Measurements from ENCODE around the gene SIPA1. TPM values are rescaled to one million over a fixed set of nuclear protein-coding genes. Genes with fewer than 3 reads are reported as not detected.

The SIPA1 gene
- total RNA-seq, 1 donor from 2014 or later: 66.5 TPM

DNA sequence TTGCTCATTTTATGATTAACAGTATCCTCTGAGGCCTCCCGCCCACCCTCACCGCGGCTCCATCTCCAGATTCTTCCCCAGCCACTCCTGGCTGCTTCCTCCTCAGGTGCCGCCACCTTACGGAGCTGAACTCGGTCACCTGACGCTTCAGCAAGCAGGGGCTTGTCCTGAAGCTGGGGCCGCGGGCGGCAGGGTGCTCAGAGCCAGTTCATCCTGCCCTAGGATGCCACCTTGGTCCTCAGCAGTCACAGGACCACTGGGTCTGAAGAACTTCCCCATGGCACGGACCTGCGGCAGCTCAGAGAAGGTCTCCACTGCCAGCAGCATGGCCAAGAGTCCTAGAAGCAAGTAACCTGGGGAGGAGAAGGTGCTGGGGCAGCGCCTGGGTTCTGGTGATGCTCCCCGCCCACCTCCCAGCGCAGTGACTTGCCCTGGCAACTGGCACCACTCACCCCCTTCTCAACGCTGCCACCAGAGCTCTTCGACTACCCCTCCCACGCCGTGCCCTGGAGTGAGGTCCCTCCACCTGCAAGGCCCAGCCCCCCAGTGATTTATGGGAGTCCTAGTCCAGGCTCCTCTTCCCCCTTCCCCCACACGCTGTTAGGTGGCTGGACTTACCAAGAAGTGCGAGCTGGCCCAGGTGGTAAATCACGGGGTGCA, 44.9 kb upstream of the SIPA1 start:
- DNase-seq (ENCODE audit: low read depth): no peak

DNA sequence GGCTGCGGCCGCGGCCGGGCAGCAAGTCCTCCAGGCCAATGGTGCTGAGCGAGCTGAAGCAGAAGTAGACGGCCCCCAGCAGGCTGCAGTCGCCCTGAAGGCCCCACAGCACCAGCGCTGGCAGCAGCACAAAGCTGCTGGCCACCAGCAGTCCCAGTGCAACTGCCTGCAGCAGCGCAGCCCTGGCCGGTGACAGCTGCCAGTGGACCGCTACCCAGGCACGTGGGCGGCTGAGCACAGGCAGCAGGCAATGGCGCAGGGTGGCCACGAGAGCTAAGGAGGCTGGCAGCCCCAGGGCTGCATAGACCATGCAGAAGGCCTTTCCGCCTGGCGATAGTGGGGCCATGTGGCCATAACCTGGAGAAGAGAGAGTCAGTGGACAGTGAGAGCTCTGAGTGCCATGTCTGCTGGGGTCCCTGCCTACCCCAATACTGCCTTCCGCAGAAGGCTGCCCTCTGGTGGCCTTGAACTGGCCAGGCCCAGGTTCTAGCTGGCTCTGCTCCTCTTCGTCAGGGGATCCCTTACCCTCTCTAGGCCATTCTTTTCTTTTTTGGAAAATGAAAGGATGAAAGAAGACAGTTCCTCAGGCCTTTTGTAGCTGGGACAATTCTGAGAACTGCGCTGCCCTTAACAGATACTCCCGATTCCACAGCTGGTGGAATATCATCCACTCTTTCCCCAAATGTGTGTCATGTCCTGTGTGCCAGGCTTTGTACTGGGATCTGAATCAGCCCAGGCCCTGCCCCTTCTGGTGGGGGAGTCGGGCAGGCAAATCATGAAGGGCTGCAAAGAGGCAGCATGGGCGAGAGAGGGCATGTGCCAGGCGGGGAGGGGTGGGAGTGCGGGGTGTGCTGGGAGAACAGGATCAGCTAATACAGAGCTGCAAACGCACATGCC, 44.1 kb upstream of the SIPA1 start:
- TF ChIP-seq, protein P1, sequence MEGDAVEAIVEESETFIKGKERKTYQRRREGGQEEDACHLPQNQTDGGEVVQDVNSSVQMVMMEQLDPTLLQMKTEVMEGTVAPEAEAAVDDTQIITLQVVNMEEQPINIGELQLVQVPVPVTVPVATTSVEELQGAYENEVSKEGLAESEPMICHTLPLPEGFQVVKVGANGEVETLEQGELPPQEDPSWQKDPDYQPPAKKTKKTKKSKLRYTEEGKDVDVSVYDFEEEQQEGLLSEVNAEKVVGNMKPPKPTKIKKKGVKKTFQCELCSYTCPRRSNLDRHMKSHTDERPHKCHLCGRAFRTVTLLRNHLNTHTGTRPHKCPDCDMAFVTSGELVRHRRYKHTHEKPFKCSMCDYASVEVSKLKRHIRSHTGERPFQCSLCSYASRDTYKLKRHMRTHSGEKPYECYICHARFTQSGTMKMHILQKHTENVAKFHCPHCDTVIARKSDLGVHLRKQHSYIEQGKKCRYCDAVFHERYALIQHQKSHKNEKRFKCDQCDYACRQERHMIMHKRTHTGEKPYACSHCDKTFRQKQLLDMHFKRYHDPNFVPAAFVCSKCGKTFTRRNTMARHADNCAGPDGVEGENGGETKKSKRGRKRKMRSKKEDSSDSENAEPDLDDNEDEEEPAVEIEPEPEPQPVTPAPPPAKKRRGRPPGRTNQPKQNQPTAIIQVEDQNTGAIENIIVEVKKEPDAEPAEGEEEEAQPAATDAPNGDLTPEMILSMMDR (conservative IDR thresholded peaks at IDR 0.05; ENCODE audit: low read depth, low read length): peak; percentile 79
- no peak overlapping the region for H3K4me3 ChIP-seq (ENCODE audit: low read depth, low read length)
- no peak for DNase-seq (ENCODE audit: low read depth)

More for the DNA sequence above, 44.9 kb upstream of the SIPA1 start:
- TF ChIP-seq, protein P1 (conservative IDR thresholded peaks at IDR 0.05; ENCODE audit: low read depth, low read length): no peak
- no peak overlapping the region for H3K4me3 ChIP-seq (ENCODE audit: low read depth, low read length)

DNA sequence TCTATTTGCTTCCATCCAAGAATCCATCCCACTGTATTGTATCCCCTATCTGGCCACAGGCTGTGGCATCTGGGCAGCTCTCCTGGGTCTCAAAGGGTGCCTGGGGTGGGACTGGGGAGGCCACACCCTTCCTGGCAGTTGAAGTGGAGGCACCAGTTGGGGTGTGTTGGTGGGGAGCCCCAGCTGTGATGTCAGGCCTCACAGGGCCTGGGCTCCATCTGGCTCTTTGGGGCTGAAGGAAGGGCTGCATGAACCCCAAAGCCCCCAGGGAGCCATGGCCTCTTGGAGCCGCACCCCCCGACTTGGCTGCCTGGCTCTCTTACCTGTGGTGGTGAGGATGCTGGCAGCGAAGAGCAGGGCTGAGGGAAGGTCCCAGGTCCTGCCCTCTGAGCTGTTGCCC, 42.8 kb upstream of the SIPA1 start:
- TF ChIP-seq, protein P1 (conservative IDR thresholded peaks at IDR 0.05; ENCODE audit: low read depth, low read length): no peak
- DNase-seq (ENCODE audit: low read depth): no peak

DNA sequence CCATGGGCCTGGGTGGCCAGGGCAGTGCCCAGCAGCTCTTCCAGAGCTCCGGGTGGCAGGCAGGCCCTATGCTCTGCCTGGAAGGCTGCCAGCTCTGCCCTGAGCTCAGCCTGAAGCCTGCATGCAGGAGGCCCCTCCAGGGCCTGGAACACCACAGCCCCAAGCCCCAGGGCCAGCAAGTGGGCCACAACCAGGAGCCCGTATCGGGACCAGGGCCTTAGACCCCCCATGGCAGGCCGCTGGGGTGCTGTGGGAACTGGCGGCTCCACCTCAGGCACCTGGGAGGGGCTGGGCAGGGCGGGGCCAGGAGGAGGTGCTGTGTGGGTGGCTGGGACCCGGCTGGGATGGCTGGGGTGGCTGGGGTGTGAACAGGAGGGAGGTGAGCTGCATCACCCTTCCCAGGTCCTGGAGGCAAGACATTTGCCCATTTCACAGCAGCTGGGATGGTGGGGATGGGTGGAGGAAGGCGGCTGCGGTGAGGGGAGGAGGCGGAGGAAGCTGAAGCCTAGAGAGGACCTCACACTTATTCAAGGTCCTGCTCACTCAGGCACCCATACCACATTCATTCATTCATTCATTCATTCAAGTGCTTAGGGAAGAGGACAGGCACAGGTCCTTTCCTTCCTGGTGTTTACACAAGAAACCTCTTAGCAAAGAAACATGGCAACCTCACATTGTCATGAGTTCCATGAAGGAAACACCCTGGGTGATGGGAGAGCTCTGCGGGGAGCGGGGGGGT, 42.2 kb upstream of the SIPA1 start, which contains the start of gene KCNK7:
Gene KCNK7 (minus strand): TSS at position 258 of the 739 bp plus-strand sequence. CDS start 28 bp downstream, at position 230.
- TF ChIP-seq, protein P1 (conservative IDR thresholded peaks at IDR 0.05; ENCODE audit: low read depth, low read length): no peak
- DNase-seq (ENCODE audit: low read depth): no peak
- no peak within 1 kb of the TSS for H3K4me3 ChIP-seq (ENCODE audit: low read depth, low read length)

More for the DNA sequence above, 42.8 kb upstream of the SIPA1 start:
- H3K4me3 ChIP-seq (ENCODE audit: low read depth, low read length): no peak overlapping the region

DNA sequence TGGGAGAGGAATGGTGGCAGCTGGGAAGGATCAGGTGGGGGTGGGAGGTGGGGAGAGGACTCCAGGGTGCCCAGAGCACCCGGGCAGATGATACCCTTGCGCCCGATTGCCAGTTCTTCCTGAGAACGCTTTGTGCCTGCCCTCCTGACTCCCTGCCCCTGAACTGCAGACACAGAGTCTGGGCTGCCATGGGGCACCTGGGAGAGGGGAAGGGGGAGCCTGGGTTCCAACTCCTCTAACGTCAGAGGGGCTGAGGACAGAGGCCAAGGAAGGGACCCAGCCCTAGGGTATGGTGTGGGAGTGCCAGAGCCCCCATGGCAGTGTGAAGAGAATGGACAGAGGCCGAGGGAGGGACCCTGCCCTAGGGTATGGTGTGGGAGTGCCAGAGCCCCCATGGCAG, 41.4 kb upstream of the SIPA1 start:
- TF ChIP-seq, protein P1 (conservative IDR thresholded peaks at IDR 0.05; ENCODE audit: low read depth, low read length): no peak
- no peak overlapping the region for H3K4me3 ChIP-seq (ENCODE audit: low read depth, low read length)
- DNase-seq (ENCODE audit: low read depth): no peak

DNA sequence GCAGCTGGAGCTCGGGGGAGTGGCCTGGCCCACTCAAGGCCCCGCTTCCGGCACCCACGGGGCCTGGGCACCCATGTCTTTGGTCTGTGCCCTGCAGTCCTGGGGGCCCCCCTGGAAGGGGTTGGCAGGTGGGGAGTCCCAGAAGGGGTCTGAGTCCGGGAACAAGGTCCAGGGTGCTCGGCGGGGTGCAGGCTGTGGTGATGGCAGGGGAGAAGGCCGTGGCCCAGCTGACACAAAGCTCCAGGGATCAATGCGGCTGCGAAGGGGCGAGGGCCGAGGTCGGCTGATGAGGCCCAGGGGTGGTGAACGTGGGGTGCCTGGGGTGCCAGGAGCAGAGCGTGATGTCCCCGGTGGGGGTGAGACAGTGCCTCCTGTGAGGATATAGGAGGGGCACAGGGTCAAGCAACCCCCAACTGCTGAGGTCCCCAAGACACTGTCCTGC, 39.6 kb upstream of the SIPA1 start:
- no peak for DNase-seq (ENCODE audit: low read depth)
- TF ChIP-seq, protein P1 (conservative IDR thresholded peaks at IDR 0.05; ENCODE audit: low read depth, low read length): no peak

More for the DNA sequence above, 39.6 kb upstream of the SIPA1 start:
- H3K4me3 ChIP-seq (ENCODE audit: low read depth, low read length): no peak overlapping the region
